Activated naive CD4-positive, alpha-beta T cell treated with anti-CD3 and anti-CD28 coated beads for 36 hours (primary cell): ENCODE measurements around the gene ANKFN1. TPM values are rescaled to one million over a fixed set of nuclear protein-coding genes. Genes with fewer than 3 reads are reported as not detected.

Source experiments
- CTCF ChIA-PET: fragments of 350-600 bp; sonication (Branson Sonifier 250); formaldehyde crosslinking; loops from one replicate; lab custom pipeline; 2021; ENCODE audit warnings: antibody characterized with exemption; lab: Charles Lee
- DNase-seq: peaks from one replicate; pipeline ENCODE4 v3.0.0-alpha.2; 2020
- H3K27ac Mint-ChIP-seq: one replicate; pipeline ENCODE4 v1.8.0; 2021; ENCODE audit warnings: mild to moderate bottlenecking, mixed read lengths
- H3K27me3 Mint-ChIP-seq: one replicate; pipeline ENCODE4 v1.8.0; 2021; ENCODE audit warnings: low read depth, mixed read lengths
- H3K36me3 Mint-ChIP-seq: one replicate; pipeline ENCODE4 v1.8.0; 2021; ENCODE audit warnings: low read depth, mixed read lengths
- H3K4me1 Mint-ChIP-seq: one replicate; pipeline ENCODE4 v1.8.0; 2021; ENCODE audit warnings: low read depth, mixed read lengths
- H3K4me3 Mint-ChIP-seq: one replicate; pipeline ENCODE4 v1.8.0; 2021; ENCODE audit warnings: mild to moderate bottlenecking, moderate library complexity, mixed read lengths
- H3K9me3 Mint-ChIP-seq: one replicate; pipeline ENCODE4 v1.8.0; 2021; ENCODE audit warnings: mixed read lengths
- intact Hi-C: fragments of 100-400 bp; cut with micrococcal nuclease; formaldehyde crosslinking; loops from one replicate; pipeline ENCODE4 v1.15.1; 2023
- total RNA-seq, 2 experiments: library from RNA; stranded (reverse); gene quantifications; one replicate each; pipeline ENCODE4 v1.2.3, GENCODE V29; 2021

ANKFN1 gene
- total RNA-seq, 2 experiments from 2014 or later: not detected

DNA sequence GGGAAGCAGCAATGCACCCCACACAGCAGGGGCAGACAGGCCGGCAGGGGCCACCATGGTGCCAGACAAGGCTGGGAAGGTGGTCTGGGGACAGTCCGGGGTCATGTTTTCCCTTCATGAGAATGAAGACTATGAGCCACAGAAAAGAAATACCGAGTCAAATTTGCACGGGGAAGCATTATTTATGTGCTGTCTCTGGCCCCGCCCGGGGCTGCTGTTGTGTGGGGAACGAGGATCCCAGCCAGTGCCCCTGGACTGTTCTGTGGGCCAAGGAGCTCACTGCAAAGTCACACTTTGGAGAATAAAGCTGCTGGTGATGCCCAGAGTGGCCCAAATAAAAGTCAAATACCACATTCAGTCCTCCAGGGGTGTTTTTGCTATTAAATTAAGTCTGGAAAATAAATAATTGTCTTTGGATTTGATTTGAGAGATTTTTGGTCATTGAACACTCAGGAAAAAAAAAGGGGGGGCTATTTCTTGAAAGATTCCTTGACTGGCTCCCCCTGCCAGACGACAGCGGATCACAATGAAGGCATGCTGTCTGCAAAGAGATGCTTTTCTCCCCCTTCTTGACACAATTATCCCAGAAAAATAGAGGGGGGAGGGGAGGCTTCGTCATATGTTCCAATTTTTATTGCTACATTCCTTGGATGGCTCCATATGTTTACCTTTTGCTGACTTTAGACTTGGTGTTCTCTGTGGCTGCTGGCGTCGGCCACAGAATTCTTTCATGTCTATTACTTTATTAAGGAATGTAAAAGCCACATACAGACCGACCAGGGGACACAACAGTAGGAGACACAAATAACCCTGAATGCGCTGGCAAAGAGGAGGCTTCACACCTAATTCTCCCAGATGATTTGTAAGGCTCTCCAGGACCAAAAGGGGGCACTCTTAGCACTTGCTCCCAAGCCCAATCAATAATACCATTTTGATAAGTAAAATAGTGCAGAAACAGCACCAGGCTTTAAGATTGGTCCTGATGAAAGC is 27.1 kb upstream of the ANKFN1 start:
- CTCF ChIA-PET: interaction anchor here (1.1 to 2.6 kb wide), 4 partner anchors 190 to 590 kb away, joined by 3 to 17 read pairs (median 5); no protein-coding TSS in a partner anchor
- no peaks in the 10 kb centered on the region for H3K36me3 Mint-ChIP-seq
- no peak overlapping the region for H3K4me3 Mint-ChIP-seq
- DNase-seq: peak; percentile 30
- no peaks in the 10 kb centered on the region for H3K9me3 Mint-ChIP-seq
- no peak overlapping the region for H3K27ac Mint-ChIP-seq
- H3K4me1 Mint-ChIP-seq: no peaks in the 10 kb centered on the region
- intact Hi-C loops: loop anchor here (1.0 kb wide), 2 partner anchors 193 to 353 kb away; no protein-coding TSS in a partner anchor
- peaks cover 3% of the 10 kb centered on the region for H3K27me3 Mint-ChIP-seq

DNA sequence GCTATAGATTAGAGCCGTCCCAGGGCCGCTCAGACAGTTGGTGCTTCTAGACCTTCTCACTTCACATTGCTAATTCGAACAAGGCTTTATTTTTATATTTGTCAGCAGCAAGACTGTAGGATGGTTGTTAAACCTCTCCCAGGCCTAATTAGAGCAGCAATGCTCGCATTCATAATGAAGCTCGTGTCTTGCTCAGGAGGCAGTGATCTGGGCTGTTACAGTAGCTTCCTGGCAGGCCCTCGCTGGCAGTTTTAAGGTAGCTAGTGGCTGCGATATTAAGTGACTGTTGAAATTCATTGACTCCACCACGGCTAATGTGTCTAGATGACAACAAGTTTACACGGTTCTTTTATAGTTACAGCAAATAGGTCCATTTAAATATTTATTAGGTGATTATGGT is 23.2 kb upstream of the ANKFN1 start:
- intact Hi-C loops: no loop called here
- H3K27me3 Mint-ChIP-seq: peaks cover 3% of the 10 kb centered on the region
- H3K36me3 Mint-ChIP-seq: no peaks in the 10 kb centered on the region
- no peak for DNase-seq
- no peak overlapping the region for H3K27ac Mint-ChIP-seq
- no peak overlapping the region for H3K4me3 Mint-ChIP-seq
- no peaks in the 10 kb centered on the region for H3K9me3 Mint-ChIP-seq
- CTCF ChIA-PET: interaction anchor here (0.8 kb wide), 1 partner anchor 608 kb away, joined by 4 read pairs; no protein-coding TSS in a partner anchor
- H3K4me1 Mint-ChIP-seq: no peaks in the 10 kb centered on the region

DNA sequence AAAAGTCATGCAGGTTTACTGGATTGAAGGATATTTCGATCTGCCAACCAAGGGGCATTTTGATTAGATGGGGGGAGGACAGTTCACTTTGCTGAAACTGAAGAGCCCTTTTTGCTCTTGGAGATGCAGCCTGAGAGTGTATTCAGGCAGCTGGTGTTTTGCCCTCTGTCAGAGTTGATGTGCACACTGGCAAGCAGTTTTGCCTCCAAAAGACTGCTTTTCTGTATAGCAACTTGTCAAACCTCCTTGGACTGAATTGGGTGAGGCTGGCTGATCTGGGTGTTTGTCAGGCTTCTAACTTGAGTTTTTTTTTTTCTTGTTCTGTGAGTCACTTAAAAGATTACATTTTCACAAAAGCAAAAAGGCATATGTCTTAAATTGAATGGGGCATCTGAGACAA is 22.6 kb upstream of the ANKFN1 start:
- Mint-ChIP-seq H3K27ac (no peak overlapping the region), H3K4me3 (no peak overlapping the region), H3K36me3 (no peaks in the 10 kb centered on the region), H3K9me3 (no peaks in the 10 kb centered on the region), H3K27me3 (peaks cover 1% of the 10 kb centered on the region), H3K4me1 (no peaks in the 10 kb centered on the region)
- intact Hi-C loops: no loop called here
- DNase-seq: no peak
- CTCF ChIA-PET: interaction anchor here (0.8 kb wide), 1 partner anchor 608 kb away, joined by 4 read pairs; no protein-coding TSS in a partner anchor

DNA sequence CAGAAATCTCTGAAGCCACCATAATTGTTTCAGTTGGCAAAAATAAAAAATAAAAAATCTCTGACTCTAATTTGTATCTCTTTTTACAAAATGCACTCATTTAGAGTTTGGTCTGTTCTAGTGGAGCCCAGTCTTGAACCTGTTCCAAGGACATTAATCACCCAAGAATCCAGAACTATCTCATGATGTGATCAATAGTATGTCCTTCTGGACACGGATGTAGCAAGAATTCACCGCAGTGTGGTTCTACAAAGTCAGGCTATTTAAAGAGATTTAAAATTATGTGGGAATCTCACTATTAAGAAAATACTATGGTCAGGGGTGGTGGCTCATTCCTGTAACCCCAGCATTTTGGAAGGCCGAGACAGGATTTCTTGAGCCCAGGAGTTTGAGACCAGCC is 21.8 kb upstream of the ANKFN1 start:
- intact Hi-C loops: no loop called here
- CTCF ChIA-PET: no interaction called here

DNA sequence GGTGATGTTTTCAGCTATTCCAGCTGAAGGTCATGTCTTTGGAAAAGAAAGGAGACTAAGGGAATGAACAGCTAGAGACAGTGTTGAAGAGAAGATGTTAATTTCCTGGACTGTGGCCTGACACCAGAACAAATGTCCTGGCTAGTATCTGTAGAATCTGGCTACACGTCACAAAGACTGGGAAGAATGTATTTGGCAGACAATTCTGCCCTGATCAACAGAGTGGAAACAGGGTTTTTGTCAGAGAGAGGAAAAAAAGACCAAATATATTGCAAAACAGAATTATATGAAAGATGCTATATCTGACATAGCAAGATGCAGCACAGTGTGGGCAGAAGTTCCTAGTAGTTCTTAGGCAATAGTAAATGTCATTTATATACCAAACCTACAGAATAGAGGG is 17.0 kb upstream of the ANKFN1 start:
- intact Hi-C loops: no loop called here
- no peak overlapping the region for H3K27ac Mint-ChIP-seq

More for the DNA sequence above, 21.8 kb upstream of the ANKFN1 start:
- no peak overlapping the region for H3K4me3 Mint-ChIP-seq
- H3K9me3 Mint-ChIP-seq: no peaks in the 10 kb centered on the region
- H3K4me1 Mint-ChIP-seq: no peaks in the 10 kb centered on the region
- no peak overlapping the region for H3K27ac Mint-ChIP-seq
- no peaks in the 10 kb centered on the region for H3K36me3 Mint-ChIP-seq
- no peaks in the 10 kb centered on the region for H3K27me3 Mint-ChIP-seq
- no peak for DNase-seq

DNA sequence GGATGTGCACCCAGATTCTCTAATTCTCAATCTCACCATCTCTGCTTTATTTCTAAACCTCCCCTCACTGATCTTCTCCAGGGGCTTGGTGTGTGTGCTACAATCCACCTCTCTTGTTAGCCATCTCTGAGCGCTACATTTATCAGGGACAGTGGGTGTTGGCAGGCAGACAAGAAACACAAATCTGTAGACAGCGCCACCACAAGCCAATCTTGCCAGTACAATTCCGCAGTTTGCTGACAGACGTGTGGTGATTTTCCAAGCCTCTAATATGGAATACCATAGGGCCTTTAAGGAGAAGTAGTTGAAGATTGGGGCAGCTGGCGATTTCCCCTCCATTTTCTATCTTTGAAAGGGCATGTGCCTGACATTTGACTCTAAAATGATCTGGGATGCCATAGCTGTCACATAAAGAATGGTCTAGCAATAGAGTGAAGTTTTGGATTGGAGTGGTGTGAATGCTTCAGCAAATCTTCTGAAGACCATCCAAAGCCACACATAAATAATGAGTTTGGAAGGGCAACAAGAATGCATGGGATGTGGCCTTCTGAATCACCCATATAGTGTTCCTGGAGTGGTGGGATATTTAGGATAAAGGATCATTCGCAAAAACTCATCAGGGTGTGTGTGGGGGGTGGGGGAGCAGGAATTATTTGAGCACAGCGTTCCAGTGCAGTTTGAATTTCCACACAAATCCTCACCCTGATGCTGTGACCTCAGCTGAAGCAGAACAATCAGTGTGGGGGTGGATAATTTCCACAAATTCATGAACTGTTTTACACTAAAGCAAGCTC is 12.0 kb upstream of the ANKFN1 start:
- Mint-ChIP-seq H3K36me3 (no peaks in the 10 kb centered on the region), H3K4me3 (no peak overlapping the region), H3K4me1 (no peaks in the 10 kb centered on the region), H3K27me3 (peaks cover 21% of the 10 kb centered on the region), H3K9me3 (no peaks in the 10 kb centered on the region), H3K27ac (no peak overlapping the region)
- intact Hi-C loops: no loop called here
- no peak for DNase-seq
- CTCF ChIA-PET: no interaction called here

More for the DNA sequence above, 17.0 kb upstream of the ANKFN1 start:
- H3K27me3 Mint-ChIP-seq: peaks cover 7% of the 10 kb centered on the region
- DNase-seq: no peak
- H3K4me3 Mint-ChIP-seq: no peak overlapping the region
- no peaks in the 10 kb centered on the region for H3K9me3 Mint-ChIP-seq
- no peaks in the 10 kb centered on the region for H3K4me1 Mint-ChIP-seq
- CTCF ChIA-PET: no interaction called here
- H3K36me3 Mint-ChIP-seq: no peaks in the 10 kb centered on the region

DNA sequence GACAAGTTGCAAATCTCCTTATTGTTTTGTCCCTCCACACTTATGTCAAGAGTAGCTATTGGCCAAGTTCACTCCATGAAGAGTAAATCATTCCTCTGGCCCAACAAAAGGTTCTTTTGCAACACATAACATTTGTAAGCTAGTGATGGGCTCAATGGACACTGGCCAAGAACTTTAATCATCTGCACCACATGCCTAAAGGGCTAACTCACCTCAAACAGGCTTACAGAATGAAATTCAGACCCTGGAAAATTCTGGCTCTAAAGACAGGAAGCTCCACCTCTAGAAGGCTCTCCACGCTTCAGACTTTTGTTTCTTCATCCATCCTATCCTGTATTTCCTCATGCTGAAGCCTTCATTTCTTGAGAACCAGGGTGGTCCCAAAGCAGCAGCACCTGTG is 10.9 kb upstream of the ANKFN1 start:
- CTCF ChIA-PET: no interaction called here

DNA sequence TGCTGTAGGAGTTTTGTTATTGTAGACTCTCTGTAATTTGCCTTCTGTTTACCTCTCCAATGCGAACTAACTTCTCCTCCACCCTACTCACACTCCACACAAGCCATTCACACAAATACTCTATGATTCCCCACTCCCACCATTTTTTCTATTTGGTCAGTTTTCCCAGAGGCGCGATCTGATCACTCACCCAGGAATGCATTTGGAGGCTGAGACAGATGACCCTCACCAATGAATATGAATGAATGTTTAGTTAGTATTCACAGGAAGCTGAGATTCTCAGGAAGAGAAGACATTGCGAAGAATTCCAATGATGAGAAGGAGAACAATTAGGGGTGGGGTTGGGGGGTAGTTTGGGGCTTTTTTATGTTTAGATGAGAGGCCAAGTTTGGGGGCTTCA is 10.5 kb upstream of the ANKFN1 start:
- CTCF ChIA-PET: no interaction called here
- intact Hi-C loops: no loop called here
- Mint-ChIP-seq H3K9me3 (no peaks in the 10 kb centered on the region), H3K36me3 (no peaks in the 10 kb centered on the region), H3K27me3 (peaks cover 21% of the 10 kb centered on the region), H3K27ac (no peak overlapping the region), H3K4me1 (no peaks in the 10 kb centered on the region), H3K4me3 (no peak overlapping the region)
- no peak for DNase-seq

More for the DNA sequence above, 10.9 kb upstream of the ANKFN1 start:
- Mint-ChIP-seq H3K27ac (no peak overlapping the region), H3K9me3 (no peaks in the 10 kb centered on the region), H3K27me3 (peaks cover 21% of the 10 kb centered on the region), H3K36me3 (no peaks in the 10 kb centered on the region), H3K4me1 (no peaks in the 10 kb centered on the region), H3K4me3 (no peak overlapping the region)
- intact Hi-C loops: no loop called here
- DNase-seq: no peak

DNA sequence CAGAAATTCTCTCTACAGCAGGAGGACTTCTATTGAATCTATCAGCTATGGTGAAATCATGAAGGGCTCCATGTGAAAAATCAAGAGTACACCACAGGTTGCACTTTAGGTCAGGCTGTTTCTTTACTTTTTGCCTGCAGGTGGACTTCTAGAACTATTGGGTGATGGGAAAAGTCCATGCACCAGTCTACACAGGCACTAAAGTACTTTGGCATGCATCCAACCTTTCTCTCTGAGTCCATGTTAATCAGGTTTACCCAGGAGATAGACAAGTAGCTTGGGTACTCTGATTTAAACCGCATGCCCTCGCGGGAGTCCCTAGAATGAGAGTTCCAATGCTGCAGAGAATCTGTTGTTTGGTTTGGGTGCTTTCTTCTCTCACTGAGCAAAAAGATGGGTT is 9.1 kb upstream of the ANKFN1 start:
- Mint-ChIP-seq H3K4me3 (no peak overlapping the region), H3K9me3 (no peaks in the 10 kb centered on the region), H3K27me3 (peaks cover 21% of the 10 kb centered on the region), H3K36me3 (no peaks in the 10 kb centered on the region), H3K4me1 (no peaks in the 10 kb centered on the region), H3K27ac (no peak overlapping the region)
- intact Hi-C loops: no loop called here
- CTCF ChIA-PET: no interaction called here
- DNase-seq: no peak

DNA sequence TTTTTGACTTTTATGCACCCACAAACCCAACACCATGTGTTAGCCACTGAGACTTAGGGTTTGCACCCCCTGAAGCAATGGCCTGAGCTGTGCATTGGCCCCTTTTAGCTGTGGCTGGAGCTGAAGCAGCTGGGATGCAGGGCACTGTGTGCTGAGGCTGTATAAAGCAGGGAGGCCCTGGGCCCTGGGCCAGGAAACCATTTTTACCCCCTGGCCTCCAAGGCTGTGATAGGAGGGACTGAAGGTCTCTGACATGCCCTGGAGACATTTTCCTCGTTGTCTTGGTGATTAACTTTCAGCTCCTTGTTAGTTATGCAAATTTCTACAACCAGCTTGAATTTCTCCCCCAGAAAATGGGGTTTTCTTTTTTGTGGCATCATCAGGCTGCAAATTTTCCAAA is 6.7 kb upstream of the ANKFN1 start:
- intact Hi-C loops: no loop called here
- Mint-ChIP-seq H3K36me3 (no peaks in the 10 kb centered on the region), H3K4me1 (no peaks in the 10 kb centered on the region), H3K4me3 (no peak overlapping the region), H3K27me3 (peaks cover 12% of the 10 kb centered on the region), H3K27ac (no peak overlapping the region), H3K9me3 (no peaks in the 10 kb centered on the region)
- CTCF ChIA-PET: interaction anchor here (0.7 kb wide), 1 partner anchor 13 kb away, joined by 3 read pairs; no protein-coding TSS in a partner anchor
- DNase-seq: no peak

DNA sequence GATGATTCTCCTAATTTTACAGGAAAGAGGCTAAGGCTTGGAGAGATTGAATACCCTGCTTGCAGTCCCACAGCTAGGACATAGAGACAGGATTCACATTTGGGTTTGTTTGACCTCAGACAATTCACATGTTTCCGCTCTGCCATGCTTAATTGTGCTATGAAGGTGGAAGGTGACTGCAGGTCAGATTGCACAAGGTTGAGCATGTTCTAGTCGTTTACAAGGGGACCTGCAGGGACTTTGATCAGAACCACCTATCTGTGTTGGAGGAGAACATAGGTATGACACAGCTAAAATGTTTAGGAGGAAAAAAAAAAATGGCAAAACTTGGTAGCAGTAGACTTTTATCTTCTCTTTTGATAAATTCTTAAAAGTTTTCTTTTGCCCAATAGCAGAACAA is 4.9 kb upstream of the ANKFN1 start:
- intact Hi-C loops: no loop called here
- CTCF ChIA-PET: no interaction called here
- Mint-ChIP-seq H3K4me1 (no peaks in the 10 kb centered on the region), H3K27me3 (peaks cover 10% of the 10 kb centered on the region), H3K27ac (no peak overlapping the region), H3K36me3 (no peaks in the 10 kb centered on the region), H3K9me3 (no peaks in the 10 kb centered on the region), H3K4me3 (no peak overlapping the region)
- no peak for DNase-seq

DNA sequence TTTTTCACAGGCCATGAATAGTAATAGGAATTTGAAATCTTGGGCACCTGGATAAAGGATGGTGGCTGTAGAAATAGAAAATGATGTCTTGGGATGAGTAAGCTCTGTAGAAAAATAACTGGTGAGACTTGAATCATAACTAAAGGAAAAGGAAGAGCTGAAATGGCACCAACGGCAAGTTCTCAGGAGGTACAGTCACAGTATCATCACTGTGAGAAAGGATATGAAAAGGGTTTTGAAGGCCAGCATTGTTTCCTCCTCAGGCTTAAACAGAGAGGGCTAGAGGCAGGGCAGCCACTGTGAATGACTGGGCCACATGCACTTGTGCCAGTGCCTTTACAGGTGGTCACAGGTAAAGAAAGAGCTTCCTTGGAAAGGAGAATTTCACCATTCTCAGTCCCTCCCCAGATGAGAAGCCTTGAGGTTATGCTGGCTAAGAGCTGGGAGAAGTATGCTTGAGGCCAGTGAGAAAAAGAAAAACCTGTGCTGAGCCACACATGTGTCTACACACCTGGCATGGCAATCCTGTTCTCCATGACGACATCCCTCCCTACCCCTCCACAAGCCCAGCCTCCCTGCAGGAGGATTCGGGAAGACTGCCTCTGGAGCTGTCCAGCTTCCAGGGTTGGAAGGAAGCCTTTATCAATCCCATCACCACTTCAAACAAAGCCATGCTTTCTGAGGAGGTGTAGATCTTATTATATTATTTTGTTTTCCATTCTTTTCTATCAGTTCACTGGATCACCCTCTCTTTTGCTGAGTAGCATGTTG is 3.8 kb upstream of the ANKFN1 start:
- intact Hi-C loops: no loop called here
- CTCF ChIA-PET: interaction anchor here (0.9 kb wide), 1 partner anchor 11 kb away, joined by 3 read pairs; no protein-coding TSS in a partner anchor
- no peaks in the 10 kb centered on the region for H3K36me3 Mint-ChIP-seq
- no peak for DNase-seq
- H3K4me3 Mint-ChIP-seq: no peak overlapping the region
- H3K27me3 Mint-ChIP-seq: peaks cover 7% of the 10 kb centered on the region
- no peaks in the 10 kb centered on the region for H3K9me3 Mint-ChIP-seq
- H3K27ac Mint-ChIP-seq: no peak overlapping the region
- H3K4me1 Mint-ChIP-seq: no peaks in the 10 kb centered on the region
